Right lobe of liver (tissue), 6 donors: Measurements from ENCODE around the gene SERINC5. TPM values are rescaled to one million over a fixed set of nuclear protein-coding genes. Genes with fewer than 3 reads are reported as not detected.

Experiments used
- ATAC-seq, 4 donors: fragments of 200-7000 bp; cut with Tn5 transposase; one replicate each; pipeline ENCODE4 v1.9.1; 2020; ENCODE audit warnings: mild to moderate bottlenecking in 4 of 4, moderate library complexity in 4 of 4
- DNase-seq, 3 donors: peaks; one replicate each; pipeline ENCODE4 v3.0.0-alpha.2; 2020
- H3K27ac ChIP-seq, 3 donors: fragments of 200-600 bp; one replicate each; pipeline ENCODE4 v1.8.0; 2022
- H3K27me3 ChIP-seq, 2 donors: fragments of 200-600 bp; one replicate each; pipeline ENCODE4 v1.8.0; 2022
- H3K36me3 ChIP-seq, 4 donors: fragments of 200-600 bp; sonication (generic) in 1 of 4; one replicate each; pipeline versions ENCODE4 v1.5.1 to v1.8.0; 2017 to 2022; ENCODE audit warnings: control low read depth in 1 of 4
- H3K4me1 ChIP-seq, 4 donors: fragments of 200-600 bp; sonication (generic) in 1 of 4; one replicate each; pipeline versions ENCODE4 v1.5.1 to v1.8.0; 2017 to 2022; ENCODE audit warnings: control low read depth in 1 of 4
- H3K4me3 ChIP-seq, 3 donors: fragments of 200-600 bp; one replicate each; pipeline ENCODE4 v1.8.0; 2022
- H3K9me3 ChIP-seq, 4 donors: fragments of 200-600 bp; sonication (generic) in 1 of 4; one replicate each; pipeline versions ENCODE4 v1.5.1 to v1.8.0; 2017 to 2022; ENCODE audit warnings: control low read depth in 1 of 4
- POLR2A ChIP-seq: fragments of 450-650 bp; IDR thresholded peaks from one replicate; pipeline ENCODE4 v1.6.1; 2017; ENCODE audit warnings: antibody characterized with exemption, mild to moderate bottlenecking
- WGBS: methylation state at CpG from one replicate; pipeline ENCODE4 v1.1.6; 2018; ENCODE audit warnings: low coverage, low lambda C conversion rate; ENCODE audit not compliant: insufficient coverage; ENCODE audit errors: missing lambda C conversion rate; 5-methylcytosine and 5-hydroxymethylcytosine counted together
- intact Hi-C, 2 donors: fragments of 100-400 bp; cut with DNase I; formaldehyde crosslinking; loops; one replicate each; pipeline versions ENCODE4 v1.11.2 to v1.14.1; 2022
- total RNA-seq, 6 experiments: library from RNA; depleted of rRNA in 2 of 6; stranded (reverse); fragments of >200 nt in 2 of 6; fragmentation: NEBNext Ultra II Directional in 3 of 6; extraction: Animal tissue kit (Norgen Biotek cat#: 25700) in 3 of 6; gene quantifications; one replicate each; pipeline versions ENCODE4 v1.1.0 to v1.2.4, GENCODE V29; 2016 to 2023
- TF ChIP-seq, protein P1 (sequence below), 4 donors: fragments of 200-600 bp in 3 of 4; fragments of 450-650 bp in 1 of 4; IDR thresholded peaks; one replicate each; pipeline versions ENCODE4 v1.5.1 to v1.8.0; 2016 to 2022; ENCODE audit warnings: antibody characterized with exemption in 4 of 4, mild to moderate bottlenecking in 2 of 4
- donor health status: DM: no; HTN: yes; CAD: no.
- donor health status: DM: no; HTN: no; CAD: no.
- donor health status: DM: no; HTN: no; CAD: no.
- donor health status: DM: no; HTN: yes; CAD: no.
- donor health status: DM: no; HTN: yes; CAD: no.

SERINC5 gene
- total RNA-seq, 6 experiments from 2014 or later, result 30.1 to 82.1 (median 57.9) TPM

DNA sequence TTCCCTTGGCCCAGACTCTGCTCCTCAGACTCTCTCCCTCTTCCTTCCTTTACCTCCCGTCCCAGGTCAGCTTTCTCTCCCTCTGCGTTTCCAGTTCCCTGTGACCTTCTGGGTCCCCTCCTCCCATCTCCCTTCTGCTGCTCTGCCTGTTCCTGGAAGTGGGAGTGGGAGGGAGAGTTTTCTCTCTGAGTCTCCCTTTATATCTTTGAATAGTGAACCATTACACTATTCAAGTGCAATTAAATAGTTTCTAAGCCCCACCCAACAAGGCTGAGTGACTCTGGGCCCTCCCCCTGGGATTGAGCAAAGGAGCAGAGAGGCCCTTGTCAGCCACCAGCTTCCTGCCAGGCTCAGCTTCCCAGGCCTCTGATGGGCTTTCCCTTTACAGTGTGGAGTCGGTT, 185.9 kb downstream of the SERINC5 start:
- TF ChIP-seq POLR2A, result no peak
- TF ChIP-seq, protein P1, sequence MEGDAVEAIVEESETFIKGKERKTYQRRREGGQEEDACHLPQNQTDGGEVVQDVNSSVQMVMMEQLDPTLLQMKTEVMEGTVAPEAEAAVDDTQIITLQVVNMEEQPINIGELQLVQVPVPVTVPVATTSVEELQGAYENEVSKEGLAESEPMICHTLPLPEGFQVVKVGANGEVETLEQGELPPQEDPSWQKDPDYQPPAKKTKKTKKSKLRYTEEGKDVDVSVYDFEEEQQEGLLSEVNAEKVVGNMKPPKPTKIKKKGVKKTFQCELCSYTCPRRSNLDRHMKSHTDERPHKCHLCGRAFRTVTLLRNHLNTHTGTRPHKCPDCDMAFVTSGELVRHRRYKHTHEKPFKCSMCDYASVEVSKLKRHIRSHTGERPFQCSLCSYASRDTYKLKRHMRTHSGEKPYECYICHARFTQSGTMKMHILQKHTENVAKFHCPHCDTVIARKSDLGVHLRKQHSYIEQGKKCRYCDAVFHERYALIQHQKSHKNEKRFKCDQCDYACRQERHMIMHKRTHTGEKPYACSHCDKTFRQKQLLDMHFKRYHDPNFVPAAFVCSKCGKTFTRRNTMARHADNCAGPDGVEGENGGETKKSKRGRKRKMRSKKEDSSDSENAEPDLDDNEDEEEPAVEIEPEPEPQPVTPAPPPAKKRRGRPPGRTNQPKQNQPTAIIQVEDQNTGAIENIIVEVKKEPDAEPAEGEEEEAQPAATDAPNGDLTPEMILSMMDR (IDR thresholded peaks at IDR 0.05), result no peak
- H3K9me3 ChIP-seq, result no peaks in the 10 kb centered on the region
- WGBS, result 51% methylated on average over 3 of the region's 3 CpGs
- H3K36me3 ChIP-seq, result no peaks in the 10 kb centered on the region
- peak in 3 of 4 donors; percentile 24 to 45 (median 36) for ATAC-seq
- no peak overlapping the region for H3K4me3 ChIP-seq
- no peak overlapping the region for H3K27ac ChIP-seq
- H3K27me3 ChIP-seq, result no peaks in the 10 kb centered on the region
- no peaks in the 10 kb centered on the region for H3K4me1 ChIP-seq
- no peak for DNase-seq
- intact Hi-C loops, result no loop called here

DNA sequence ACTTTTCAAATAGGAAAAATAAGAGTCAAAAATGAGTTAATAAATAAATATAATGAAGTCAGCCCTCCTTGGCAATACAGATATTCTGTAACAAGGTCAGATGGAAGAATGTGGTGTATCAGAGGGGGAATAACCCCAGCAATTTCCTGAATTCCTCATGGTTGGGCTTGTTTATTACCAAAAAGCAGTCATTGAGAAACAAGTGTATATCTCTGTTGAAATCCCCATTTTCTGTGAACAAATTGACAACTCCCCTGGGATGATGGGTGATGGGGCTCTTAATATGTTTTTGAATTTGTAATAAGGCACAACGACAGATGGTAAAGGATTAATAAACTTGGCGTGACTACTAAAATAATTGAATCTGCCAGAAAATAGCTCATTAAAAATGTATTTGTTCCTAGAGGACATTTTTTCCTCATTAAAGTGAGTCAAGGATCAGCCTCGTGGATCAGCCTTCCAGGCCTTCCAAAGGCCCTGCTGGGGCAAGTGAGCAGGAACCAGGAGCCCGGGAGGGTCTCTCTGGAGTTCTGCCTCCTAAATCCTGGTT, 186.5 kb downstream of the SERINC5 start:
- TF ChIP-seq POLR2A, result no peak
- TF ChIP-seq, protein P1 (IDR thresholded peaks at IDR 0.05), result no peak
- H3K27me3 ChIP-seq, result no peaks in the 10 kb centered on the region
- no peaks in the 10 kb centered on the region for H3K36me3 ChIP-seq
- H3K4me3 ChIP-seq, result no peak overlapping the region
- 57% methylated on average over 4 of the region's 4 CpGs for WGBS
- intact Hi-C loops, result no loop called here
- DNase-seq (no peak), ATAC-seq (no peak)
- no peak overlapping the region for H3K27ac ChIP-seq
- no peaks in the 10 kb centered on the region for H3K4me1 ChIP-seq
- no peaks in the 10 kb centered on the region for H3K9me3 ChIP-seq

DNA sequence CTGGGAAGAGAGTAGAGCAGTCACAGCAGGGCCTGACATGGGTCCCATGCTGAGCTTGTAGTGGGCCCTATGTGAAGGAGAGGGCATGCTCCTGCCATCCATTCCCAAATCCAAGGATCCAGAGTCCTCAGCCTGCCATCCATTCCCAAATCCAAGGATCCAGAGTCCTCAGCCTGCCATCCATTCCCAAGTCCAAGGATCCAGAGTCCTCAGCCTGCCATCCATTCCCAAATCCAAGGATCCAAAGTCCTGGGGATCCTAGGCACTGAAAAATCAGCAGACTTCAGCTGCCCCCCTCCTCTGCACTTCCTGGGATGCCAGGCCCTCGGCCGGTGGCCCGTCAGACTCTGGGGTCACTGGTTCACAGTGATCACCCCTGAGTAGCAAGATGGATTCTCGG, 187.1 kb downstream of the SERINC5 start:
- DNase-seq, result no peak
- no peak for ATAC-seq
- 68% methylated on average over 4 of the region's 4 CpGs for WGBS
- Histone ChIP-seq H3K36me3 (no peaks in the 10 kb centered on the region), H3K27me3 (no peaks in the 10 kb centered on the region), H3K4me1 (no peaks in the 10 kb centered on the region), H3K4me3 (no peak overlapping the region), H3K27ac (no peak overlapping the region), H3K9me3 (no peaks in the 10 kb centered on the region)
- intact Hi-C loops, result no loop called here
- no peak for TF ChIP-seq POLR2A
- TF ChIP-seq, protein P1 (IDR thresholded peaks at IDR 0.05), result no peak

DNA sequence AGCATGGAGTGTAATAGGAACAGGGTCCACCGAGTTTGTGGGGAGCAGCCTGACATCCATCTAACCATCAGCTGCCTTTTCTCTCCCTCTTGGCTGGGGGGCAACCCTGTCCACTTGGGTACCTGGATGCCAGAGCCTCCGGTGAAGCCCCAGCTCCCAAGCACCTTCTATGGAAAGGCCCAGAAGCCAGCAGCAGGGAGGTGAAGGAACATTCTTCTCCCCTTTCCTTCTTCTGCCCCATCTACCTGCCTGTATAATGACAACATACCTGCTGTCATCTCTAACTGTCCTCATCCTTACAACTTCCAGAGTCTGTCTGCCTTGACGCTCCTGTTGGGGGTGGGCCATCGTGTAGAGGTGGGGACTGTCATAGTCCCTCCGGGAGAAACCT, 187.6 kb downstream of the SERINC5 start:
- ATAC-seq, result no peak
- Histone ChIP-seq H3K27ac (no peak overlapping the region), H3K36me3 (no peaks in the 10 kb centered on the region), H3K27me3 (no peaks in the 10 kb centered on the region), H3K4me1 (no peaks in the 10 kb centered on the region), H3K9me3 (no peaks in the 10 kb centered on the region), H3K4me3 (no peak overlapping the region)
- intact Hi-C loops, result no loop called here
- 91% methylated on average over 4 of the region's 5 CpGs for WGBS
- no peak for DNase-seq
- TF ChIP-seq, protein P1 (IDR thresholded peaks at IDR 0.05), result no peak
- no peak for TF ChIP-seq POLR2A
